NCI-H2029 treated with DMSO at 0.1 percent for 48 hours (cell line): Measurements from ENCODE around the gene USP17L22.
"Not testable (repeated sequence)": the region's sequence is repeated elsewhere in the genome, so short reads cannot be mapped to it uniquely, and the experiment has no call there.

Experiments used
- DNase-seq: peaks from one replicate; lab custom pipeline; 2025; lab: John Stamatoyannopoulos, UW

Gene USP17L22, protein sequence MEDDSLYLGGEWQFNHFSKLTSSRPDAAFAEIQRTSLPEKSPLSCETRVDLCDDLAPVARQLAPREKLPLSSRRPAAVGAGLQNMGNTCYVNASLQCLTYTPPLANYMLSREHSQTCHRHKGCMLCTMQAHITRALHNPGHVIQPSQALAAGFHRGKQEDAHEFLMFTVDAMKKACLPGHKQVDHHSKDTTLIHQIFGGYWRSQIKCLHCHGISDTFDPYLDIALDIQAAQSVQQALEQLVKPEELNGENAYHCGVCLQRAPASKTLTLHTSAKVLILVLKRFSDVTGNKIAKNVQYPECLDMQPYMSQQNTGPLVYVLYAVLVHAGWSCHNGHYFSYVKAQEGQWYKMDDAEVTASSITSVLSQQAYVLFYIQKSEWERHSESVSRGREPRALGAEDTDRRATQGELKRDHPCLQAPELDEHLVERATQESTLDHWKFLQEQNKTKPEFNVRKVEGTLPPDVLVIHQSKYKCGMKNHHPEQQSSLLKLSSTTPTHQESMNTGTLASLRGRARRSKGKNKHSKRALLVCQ

DNA sequence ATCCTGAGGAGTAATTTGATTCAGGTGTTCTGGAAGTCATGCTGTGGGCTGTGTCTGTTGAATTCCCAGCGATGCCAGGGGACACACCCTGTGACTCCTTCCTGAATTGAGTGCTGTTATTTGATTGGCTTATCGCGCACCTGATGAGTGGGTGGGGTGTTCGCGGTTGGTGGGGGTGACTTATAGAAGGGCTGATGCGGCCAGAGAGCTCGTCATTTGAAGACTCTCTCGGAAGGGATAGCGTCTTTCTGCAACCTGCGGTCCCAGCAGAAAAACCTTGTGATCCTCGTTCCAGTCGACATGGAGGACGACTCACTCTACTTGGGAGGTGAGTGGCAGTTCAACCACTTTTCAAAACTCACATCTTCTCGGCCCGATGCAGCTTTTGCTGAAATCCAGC, at the start of gene USP17L22:
Gene USP17L22 (plus strand): TSS at position 301 of the 400 bp plus-strand sequence. CDS start 0 bp downstream, at position 301.
- DNase-seq: not testable (repeated sequence)

GRCh38 chr4:9219852-9220251, 47.6 kb upstream of the USP17L22 start, which contains the start of gene USP17L12:
TSS of gene USP17L12 (plus strand) at chr4:9220152. CDS start at chr4:9220152, 0 bp downstream.
- not testable (repeated sequence) for DNase-seq

DNA sequence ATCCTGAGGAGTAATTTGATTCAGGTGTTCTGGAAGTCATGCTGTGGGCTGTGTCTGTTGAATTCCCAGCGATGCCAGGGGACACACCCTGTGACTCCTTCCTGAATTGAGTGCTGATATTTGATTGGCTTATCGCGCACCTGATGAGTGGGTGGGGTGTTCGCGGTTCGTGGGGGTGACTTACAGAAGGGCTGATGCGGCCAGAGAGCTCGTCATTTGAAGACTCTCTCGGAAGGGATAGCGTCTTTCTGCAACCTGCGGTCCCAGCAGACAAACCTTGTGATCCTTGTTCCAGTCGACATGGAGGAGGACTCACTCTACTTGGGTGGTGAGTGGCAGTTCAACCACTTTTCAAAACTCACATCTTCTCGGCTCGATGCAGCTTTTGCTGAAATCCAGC, 42.8 kb upstream of the USP17L22 start, which contains the start of gene USP17L13:
Gene USP17L13 (plus strand): TSS at position 301 of the 400 bp plus-strand sequence. CDS start 0 bp downstream, at position 301.
- DNase-seq: not testable (repeated sequence)

DNA sequence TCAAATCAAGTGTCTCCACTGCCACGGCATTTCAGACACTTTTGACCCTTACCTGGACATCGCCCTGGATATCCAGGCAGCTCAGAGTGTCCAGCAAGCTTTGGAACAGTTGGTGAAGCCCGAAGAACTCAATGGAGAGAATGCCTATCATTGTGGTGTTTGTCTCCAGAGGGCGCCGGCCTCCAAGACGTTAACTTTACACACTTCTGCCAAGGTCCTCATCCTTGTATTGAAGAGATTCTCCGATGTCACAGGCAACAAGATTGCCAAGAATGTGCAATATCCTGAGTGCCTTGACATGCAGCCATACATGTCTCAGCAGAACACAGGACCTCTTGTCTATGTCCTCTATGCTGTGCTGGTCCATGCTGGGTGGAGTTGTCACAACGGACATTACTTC, 37.2 kb upstream of the USP17L22 start:
- DNase-seq: not testable (repeated sequence)

DNA sequence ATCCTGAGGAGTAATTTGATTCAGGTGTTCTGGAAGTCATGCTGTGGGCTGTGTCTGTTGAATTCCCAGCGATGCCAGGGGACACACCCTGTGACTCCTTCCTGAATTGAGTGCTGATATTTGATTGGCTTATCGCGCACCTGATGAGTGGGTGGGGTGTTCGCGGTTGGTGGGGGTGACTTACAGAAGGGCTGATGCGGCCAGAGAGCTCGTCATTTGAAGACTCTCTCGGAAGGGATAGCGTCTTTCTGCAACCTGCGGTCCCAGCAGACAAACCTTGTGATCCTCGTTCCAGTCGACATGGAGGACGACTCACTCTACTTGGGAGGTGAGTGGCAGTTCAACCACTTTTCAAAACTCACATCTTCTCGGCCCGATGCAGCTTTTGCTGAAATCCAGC, 33.3 kb upstream of the USP17L22 start, which contains the start of gene USP17L15:
Gene USP17L15 (plus strand): TSS at position 301 of the 400 bp plus-strand sequence. CDS start 0 bp downstream, at position 301.
- not testable (repeated sequence) for DNase-seq

DNA sequence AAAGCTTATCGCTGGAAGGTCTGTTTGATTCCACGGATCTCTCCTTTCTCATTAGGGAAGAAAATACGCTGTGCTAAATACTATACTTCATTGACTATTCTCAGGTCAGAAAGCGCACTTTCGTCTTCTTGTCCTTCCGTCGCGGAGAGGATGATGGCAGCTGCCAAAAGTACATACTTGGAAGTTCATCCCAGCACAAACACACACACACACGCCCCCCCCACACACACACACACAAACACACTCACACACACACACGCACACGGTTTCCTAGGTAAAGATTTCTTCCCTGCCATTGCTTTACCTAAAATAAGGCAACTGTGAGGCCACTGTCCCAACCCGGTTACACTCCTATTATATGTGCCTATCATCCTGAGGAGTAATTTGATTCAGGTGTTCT, 29.0 kb upstream of the USP17L22 start:
- DNase-seq: not testable (repeated sequence)

- DNase-seq: not testable (repeated sequence)
These were observed 23.8 kb upstream of the USP17L22 start, which contains the start of gene USP17L17 for GRCh38 chr4:9243579-9243978. TSS of gene USP17L17 (plus strand) at chr4:9243879. CDS start at chr4:9243879, 0 bp downstream.

- DNase-seq: not testable (repeated sequence)
These were observed 19.3 kb upstream of the USP17L22 start, which contains the start of gene USP17L18 for GRCh38 chr4:9247953-9248680. TSS of gene USP17L18 (plus strand) at chr4:9248630. CDS start at chr4:9248630, 0 bp downstream.

DNA sequence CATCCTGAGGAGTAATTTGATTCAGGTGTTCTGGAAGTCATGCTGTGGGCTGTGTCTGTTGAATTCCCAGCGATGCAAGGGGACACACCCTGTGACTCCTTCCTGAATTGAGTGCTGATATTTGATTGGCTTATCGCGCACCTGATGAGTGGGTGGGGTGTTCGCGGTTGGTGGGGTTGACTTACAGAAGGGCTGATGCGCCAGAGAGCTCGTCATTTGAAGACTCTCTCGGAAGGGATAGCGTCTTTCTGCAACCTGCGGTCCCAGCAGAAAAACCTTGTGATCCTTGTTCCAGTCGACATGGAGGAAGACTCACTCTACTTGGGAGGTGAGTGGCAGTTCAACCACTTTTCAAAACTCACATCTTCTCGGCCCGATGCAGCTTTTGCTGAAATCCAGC, 14.3 kb upstream of the USP17L22 start, which contains the start of gene USP17L19:
Gene USP17L19 (plus strand): TSS at position 301 of the 400 bp plus-strand sequence. CDS start 0 bp downstream, at position 301.
- DNase-seq: not testable (repeated sequence)

GRCh38 chr4:9257824-9258223, 9.6 kb upstream of the USP17L22 start, which contains the start of gene USP17L20:
TSS of gene USP17L20 (plus strand) at chr4:9258124. CDS start at chr4:9258124, 0 bp downstream.
- not testable (repeated sequence) for DNase-seq

DNA sequence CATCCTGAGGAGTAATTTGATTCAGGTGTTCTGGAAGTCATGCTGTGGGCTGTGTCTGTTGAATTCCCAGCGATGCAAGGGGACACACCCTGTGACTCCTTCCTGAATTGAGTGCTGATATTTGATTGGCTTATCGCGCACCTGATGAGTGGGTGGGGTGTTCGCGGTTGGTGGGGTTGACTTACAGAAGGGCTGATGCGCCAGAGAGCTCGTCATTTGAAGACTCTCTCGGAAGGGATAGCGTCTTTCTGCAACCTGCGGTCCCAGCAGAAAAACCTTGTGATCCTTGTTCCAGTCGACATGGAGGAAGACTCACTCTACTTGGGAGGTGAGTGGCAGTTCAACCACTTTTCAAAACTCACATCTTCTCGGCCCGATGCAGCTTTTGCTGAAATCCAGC, 4.8 kb upstream of the USP17L22 start, which contains the start of gene USP17L21:
Gene USP17L21 (plus strand): TSS at position 301 of the 400 bp plus-strand sequence. CDS start 0 bp downstream, at position 301.
- not testable (repeated sequence) for DNase-seq

DNA sequence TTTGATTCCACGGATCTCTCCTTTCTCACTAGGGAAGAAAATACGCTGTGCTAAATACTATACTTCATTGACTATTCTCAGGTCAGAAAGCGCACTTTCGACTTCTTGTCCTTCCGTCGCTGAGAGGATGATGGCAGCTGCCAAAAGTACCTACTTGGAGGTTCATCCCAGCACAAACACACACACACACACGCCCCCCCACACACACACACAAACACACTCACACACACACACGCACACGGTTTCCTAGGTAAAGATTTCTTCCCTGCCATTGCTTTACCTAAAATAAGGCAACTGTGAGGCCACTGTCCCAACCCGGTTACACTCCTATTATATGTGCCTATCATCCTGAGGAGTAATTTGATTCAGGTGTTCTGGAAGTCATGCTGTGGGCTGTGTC, 4.3 kb downstream of the USP17L22 start:
- not testable (repeated sequence) for DNase-seq
